Lower leg skin (tissue), 3 donors: ENCODE results near the gene PPFIA4.

ENCODE experiments used
- POLR2A ChIP-seq, 2 donors: fragments of 450-650 bp; IDR thresholded peaks; one replicate each; pipeline ENCODE4 v1.6.1; 2016 to 2017; ENCODE audit warnings: antibody characterized with exemption in 2 of 2, mild to moderate bottlenecking in 1 of 2, moderate library complexity in 1 of 2
- TF ChIP-seq, protein P1 (sequence below), 3 donors: fragments of 450-650 bp; IDR thresholded peaks; one replicate each; pipeline ENCODE4 v1.5.1; 2016; ENCODE audit warnings: antibody characterized with exemption in 3 of 3, mild to moderate bottlenecking in 3 of 3, moderate library complexity in 2 of 3

DNA sequence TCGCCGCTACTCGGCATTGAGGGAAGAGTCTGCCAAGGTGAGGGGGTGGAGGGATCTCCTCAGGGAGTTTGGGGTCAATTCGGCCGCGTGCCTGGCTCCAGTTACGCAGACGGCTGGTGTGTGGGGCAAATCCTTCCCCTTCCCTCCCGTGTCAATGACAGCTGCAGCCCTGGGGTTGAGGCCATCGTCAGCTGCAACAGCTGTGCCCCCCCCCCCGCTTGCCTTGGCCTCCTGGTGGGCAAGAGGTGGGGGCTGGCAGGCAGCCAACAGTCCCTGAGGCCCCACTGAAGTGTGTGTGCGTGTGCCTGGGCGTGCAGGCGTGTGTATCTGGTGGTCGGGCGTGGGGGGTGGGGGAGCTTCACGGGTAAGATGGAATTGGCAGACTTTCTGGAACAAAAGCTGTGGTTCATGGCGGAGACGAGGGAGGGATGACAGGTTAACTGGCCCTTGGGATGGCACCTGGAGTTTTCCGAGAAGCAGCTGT, 25.6 kb downstream of the PPFIA4 start:
- TF ChIP-seq, protein P1, sequence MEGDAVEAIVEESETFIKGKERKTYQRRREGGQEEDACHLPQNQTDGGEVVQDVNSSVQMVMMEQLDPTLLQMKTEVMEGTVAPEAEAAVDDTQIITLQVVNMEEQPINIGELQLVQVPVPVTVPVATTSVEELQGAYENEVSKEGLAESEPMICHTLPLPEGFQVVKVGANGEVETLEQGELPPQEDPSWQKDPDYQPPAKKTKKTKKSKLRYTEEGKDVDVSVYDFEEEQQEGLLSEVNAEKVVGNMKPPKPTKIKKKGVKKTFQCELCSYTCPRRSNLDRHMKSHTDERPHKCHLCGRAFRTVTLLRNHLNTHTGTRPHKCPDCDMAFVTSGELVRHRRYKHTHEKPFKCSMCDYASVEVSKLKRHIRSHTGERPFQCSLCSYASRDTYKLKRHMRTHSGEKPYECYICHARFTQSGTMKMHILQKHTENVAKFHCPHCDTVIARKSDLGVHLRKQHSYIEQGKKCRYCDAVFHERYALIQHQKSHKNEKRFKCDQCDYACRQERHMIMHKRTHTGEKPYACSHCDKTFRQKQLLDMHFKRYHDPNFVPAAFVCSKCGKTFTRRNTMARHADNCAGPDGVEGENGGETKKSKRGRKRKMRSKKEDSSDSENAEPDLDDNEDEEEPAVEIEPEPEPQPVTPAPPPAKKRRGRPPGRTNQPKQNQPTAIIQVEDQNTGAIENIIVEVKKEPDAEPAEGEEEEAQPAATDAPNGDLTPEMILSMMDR (IDR thresholded peaks at IDR 0.05), result no peak
- no peak for TF ChIP-seq POLR2A (IDR thresholded peaks at IDR 0.05)
